ENCODE measurements around the gene DCC.

- TF ChIP-seq POLR2A (IDR thresholded peaks at IDR 0.05; ENCODE audit: low read length), result no peak
- TF ChIP-seq GATA1 (IDR thresholded peaks at IDR 0.05; ENCODE audit: low read depth, low read length), result no peak
These were observed 135.3 kb downstream of the DCC start for GRCh38 chr18:52475325-52475724.
